Measurements from ENCODE around the gene HSPA1A. TPM values are rescaled to one million over a fixed set of nuclear protein-coding genes. Genes with fewer than 3 reads are reported as not detected.

HSPA1A gene
- total and polyA plus RNA-seq, 9 of the 15 experiments (the other 6 are each of a cell fraction or from before 2014, with no cell fraction given) = 2.2 to 273 (median 107) TPM

DNA sequence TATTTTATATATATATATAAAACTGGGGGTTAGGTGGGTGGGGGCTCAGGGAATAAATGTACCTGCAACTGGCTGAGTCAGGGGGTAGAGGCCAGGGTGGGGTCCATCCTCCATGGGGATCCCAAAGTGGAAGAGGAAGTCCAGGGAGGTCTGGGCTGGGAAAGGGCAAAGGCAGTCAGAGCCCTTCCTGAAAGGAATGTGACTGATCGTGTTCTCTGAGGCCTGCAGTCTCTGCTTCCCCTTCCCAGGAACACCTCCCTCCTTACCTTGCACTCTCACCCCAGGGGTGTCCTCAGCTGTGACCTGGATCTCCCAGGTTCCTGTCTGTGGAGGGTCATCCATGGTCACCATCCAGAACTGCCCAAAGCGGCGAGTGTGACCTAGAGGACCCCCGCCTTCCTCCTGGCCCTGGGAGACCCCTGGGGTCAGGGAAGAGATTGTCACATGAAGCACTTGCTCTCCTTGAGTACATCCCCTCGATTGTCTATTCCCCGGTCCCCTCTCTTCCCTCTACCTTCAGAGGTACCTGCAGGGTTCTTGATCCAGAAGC is 48.2 kb upstream of the HSPA1A start:
- no peak overlapping the region for H3K4me2 ChIP-seq (ENCODE audit: insufficient read depth, low read length)
- H3K27ac ChIP-seq (ENCODE audit: extremely low read depth, low read depth, low read length) = no peak overlapping the region
- no peaks in the 10 kb centered on the region for H3K79me2 ChIP-seq (ENCODE audit: control insufficient read depth, insufficient read depth, low read length)
- TF ChIP-seq PML (IDR thresholded peaks at IDR 0.05; ENCODE audit: low read length) (no peak), EP400 (IDR thresholded peaks at IDR 0.05) (no peak), BRD9 (IDR thresholded peaks at IDR 0.05; ENCODE audit: low read depth, partially characterized antibody) (no peak), CTBP1 (IDR thresholded peaks at IDR 0.05; ENCODE audit: borderline replicate concordance) (no peak), BRF1 (IDR thresholded peaks at IDR 0.05; ENCODE audit: borderline replicate concordance, extremely low read depth, insufficient read length) (no peak), STAT5A (IDR thresholded peaks at IDR 0.05; ENCODE audit: borderline replicate concordance, low read length) (no peak), ZNF197 (CRISPR knock-in tag; IDR thresholded peaks at IDR 0.05; ENCODE audit: low read depth) (no peak), PHF20 (IDR thresholded peaks at IDR 0.05; ENCODE audit: partially characterized antibody) (no peak), MYC (IDR thresholded peaks at IDR 0.05; ENCODE audit: low read depth, low read length) (no peak), MYC (CRISPR knock-in tag; IDR thresholded peaks at IDR 0.05; ENCODE audit: borderline replicate concordance, low read depth) (no peak), RAD51 (IDR thresholded peaks at IDR 0.05; ENCODE audit: borderline replicate concordance, low read depth) (no peak), SOX6 (IDR thresholded peaks at IDR 0.05) (no peak), KLF10 (CRISPR knock-in tag; IDR thresholded peaks at IDR 0.05) (no peak), SPI1 (IDR thresholded peaks at IDR 0.05; ENCODE audit: borderline replicate concordance, low read depth, low read length) (peak; percentile 41; the same call in 1 of the 2 replicates), MBD2 (IDR thresholded peaks at IDR 0.05; ENCODE audit: borderline replicate concordance, low read depth) (no peak), FOXA3 (CRISPR knock-in tag; conservative IDR thresholded peaks at IDR 0.05 in 1 of 2, IDR thresholded peaks at IDR 0.05 in 1 of 2) (0 out of 4 replicates have a peak, but pooled peaks of 1 of the 2 experiments have one; percentile 21), ZNF695 (CRISPR knock-in tag; IDR thresholded peaks at IDR 0.05) (0 out of 2 replicates have a peak, but pooled peaks have one; percentile 7), BACH1 (tag; IDR thresholded peaks at IDR 0.05) (no peak), ARHGAP35 (IDR thresholded peaks at IDR 0.05; ENCODE audit: partially characterized antibody) (no peak)
- TF ChIP-seq, protein P1, sequence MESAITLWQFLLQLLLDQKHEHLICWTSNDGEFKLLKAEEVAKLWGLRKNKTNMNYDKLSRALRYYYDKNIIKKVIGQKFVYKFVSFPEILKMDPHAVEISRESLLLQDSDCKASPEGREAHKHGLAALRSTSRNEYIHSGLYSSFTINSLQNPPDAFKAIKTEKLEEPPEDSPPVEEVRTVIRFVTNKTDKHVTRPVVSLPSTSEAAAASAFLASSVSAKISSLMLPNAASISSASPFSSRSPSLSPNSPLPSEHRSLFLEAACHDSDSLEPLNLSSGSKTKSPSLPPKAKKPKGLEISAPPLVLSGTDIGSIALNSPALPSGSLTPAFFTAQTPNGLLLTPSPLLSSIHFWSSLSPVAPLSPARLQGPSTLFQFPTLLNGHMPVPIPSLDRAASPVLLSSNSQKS (CRISPR knock-in tag; IDR thresholded peaks at IDR 0.05) = no peak
- TF ChIP-seq, protein P2, sequence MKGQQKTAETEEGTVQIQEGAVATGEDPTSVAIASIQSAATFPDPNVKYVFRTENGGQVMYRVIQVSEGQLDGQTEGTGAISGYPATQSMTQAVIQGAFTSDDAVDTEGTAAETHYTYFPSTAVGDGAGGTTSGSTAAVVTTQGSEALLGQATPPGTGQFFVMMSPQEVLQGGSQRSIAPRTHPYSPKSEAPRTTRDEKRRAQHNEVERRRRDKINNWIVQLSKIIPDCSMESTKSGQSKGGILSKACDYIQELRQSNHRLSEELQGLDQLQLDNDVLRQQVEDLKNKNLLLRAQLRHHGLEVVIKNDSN (CRISPR knock-in tag; IDR thresholded peaks at IDR 0.05) = peak; percentile 40; the same call in 1 of the 2 replicates
- CTCF ChIA-PET (ENCODE audit: low intra/inter-chr PET ratio) = interaction anchor here (0.5 kb wide), 1 partner anchor 87 kb away, joined by 3 read pairs; no protein-coding TSS in a partner anchor
- H3K27me3 ChIP-seq (ENCODE audit: control insufficient read depth in 2 of 2, insufficient read depth in 2 of 2, low read length in 2 of 2) = no peaks in the 10 kb centered on the region
- ATAC-seq = no peak
- peak overlapping the region in 1 of 2 experiments; percentile 79; a peak in 2 of 4 replicates for H3K9ac ChIP-seq (ENCODE audit: insufficient read depth in 1 of 2, low read depth in 2 of 2, low read length in 2 of 2)
- H3K9me3 ChIP-seq (replicated peaks; ENCODE audit: control insufficient read depth, insufficient read depth, low read depth, low read length) = no peaks in the 10 kb centered on the region
- H3K9me1 ChIP-seq (ENCODE audit: control insufficient read depth, insufficient read depth, low read length) = peaks cover 4% of the 10 kb centered on the region
- no peaks in the 10 kb centered on the region for H4K20me1 ChIP-seq (replicated peaks; ENCODE audit: control insufficient read depth, insufficient read depth, low read length)
- no peak for DNase-seq (ENCODE audit: extremely low read depth in 1 of 4, low spot score in 3 of 4)
- POLR2A ChIA-PET = interaction anchor here (0.7 to 5.9 kb wide), 10 partner anchors 8 to 36 kb away, joined by 3 to 75 read pairs (median 5); partner anchors contain the start of genes CLIC1, MSH5 and VARS1
- in situ Hi-C loops (cut with MboI) = loop anchor here (5.0 kb wide), 1 partner anchor 80 kb away; no protein-coding TSS in a partner anchor
- BruUV-seq (replicated peaks) = no TSS peak
- H3K4me1 ChIP-seq (replicated peaks in 1 of 2; ENCODE audit: control insufficient read depth in 2 of 2, insufficient read depth in 2 of 2, low read length in 2 of 2) = peaks cover 18 to 57% of the 10 kb centered on the region in 2 experiments; a peak in 4 of 5 replicates
- no peak for FAIRE-seq
- no peak overlapping the region for H3K4me3 ChIP-seq
- no peak overlapping the region for H2AFZ ChIP-seq (ENCODE audit: low read depth, low read length)
- H3K36me3 ChIP-seq (ENCODE audit: control insufficient read depth, insufficient read depth, low read length) = peaks cover 20% of the 10 kb centered on the region; the same call in 2 of the 3 replicates
- intact Hi-C loops (cut with micrococcal nuclease) = no loop called here
- 64% methylated on average over 6 of the region's 6 CpGs for WGBS (ENCODE audit: insufficient coverage, low coverage, missing lambda C conversion rate)
